Uterus (tissue), 2 donors: Measurements from ENCODE around the gene TMSB15C.

ENCODE experiments used
- POLR2A ChIP-seq, 2 donors: fragments of 450-650 bp; IDR thresholded peaks; one replicate each; pipeline ENCODE4 v1.6.1; 2016; ENCODE audit warnings: antibody characterized with exemption in 2 of 2, mild to moderate bottlenecking in 1 of 2, moderate library complexity in 1 of 2
- TF ChIP-seq, protein P1 (sequence below), 4 experiments: fragments of 200-600 bp in 2 of 4; fragments of 450-650 bp in 2 of 4; sonication (generic) in 2 of 4; IDR thresholded peaks; one replicate each; pipeline ENCODE4 v1.5.1; 2016 to 2019; ENCODE audit warnings: antibody characterized with exemption in 4 of 4, mild to moderate bottlenecking in 2 of 4, moderate library complexity in 1 of 4

DNA sequence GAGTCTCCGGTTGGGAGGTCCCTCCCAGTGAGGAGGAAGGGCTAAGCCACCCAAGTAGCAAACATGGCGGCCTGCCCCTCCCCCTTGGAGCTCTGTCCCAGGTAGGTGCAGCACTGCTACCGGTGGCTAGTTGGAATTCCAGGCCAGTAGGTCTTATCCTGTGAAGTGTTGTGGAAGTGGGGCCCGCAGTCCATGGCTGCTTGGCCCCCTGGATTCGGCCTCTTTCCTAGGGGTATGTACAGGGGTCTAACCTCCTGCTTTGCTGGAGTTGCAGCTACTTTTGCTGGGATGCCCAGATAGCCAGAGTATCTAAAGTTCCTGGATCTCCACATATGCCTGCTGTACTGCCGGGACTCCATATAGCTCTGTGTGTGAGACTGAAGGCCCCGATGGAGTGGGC, 9.9 kb upstream of the TMSB15C start:
- TF ChIP-seq, protein P1, sequence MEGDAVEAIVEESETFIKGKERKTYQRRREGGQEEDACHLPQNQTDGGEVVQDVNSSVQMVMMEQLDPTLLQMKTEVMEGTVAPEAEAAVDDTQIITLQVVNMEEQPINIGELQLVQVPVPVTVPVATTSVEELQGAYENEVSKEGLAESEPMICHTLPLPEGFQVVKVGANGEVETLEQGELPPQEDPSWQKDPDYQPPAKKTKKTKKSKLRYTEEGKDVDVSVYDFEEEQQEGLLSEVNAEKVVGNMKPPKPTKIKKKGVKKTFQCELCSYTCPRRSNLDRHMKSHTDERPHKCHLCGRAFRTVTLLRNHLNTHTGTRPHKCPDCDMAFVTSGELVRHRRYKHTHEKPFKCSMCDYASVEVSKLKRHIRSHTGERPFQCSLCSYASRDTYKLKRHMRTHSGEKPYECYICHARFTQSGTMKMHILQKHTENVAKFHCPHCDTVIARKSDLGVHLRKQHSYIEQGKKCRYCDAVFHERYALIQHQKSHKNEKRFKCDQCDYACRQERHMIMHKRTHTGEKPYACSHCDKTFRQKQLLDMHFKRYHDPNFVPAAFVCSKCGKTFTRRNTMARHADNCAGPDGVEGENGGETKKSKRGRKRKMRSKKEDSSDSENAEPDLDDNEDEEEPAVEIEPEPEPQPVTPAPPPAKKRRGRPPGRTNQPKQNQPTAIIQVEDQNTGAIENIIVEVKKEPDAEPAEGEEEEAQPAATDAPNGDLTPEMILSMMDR (IDR thresholded peaks at IDR 0.05), result no peak
- TF ChIP-seq POLR2A (IDR thresholded peaks at IDR 0.05), result no peak
